ENCODE results near the gene HOXD12.

HOXD12 gene

DNA sequence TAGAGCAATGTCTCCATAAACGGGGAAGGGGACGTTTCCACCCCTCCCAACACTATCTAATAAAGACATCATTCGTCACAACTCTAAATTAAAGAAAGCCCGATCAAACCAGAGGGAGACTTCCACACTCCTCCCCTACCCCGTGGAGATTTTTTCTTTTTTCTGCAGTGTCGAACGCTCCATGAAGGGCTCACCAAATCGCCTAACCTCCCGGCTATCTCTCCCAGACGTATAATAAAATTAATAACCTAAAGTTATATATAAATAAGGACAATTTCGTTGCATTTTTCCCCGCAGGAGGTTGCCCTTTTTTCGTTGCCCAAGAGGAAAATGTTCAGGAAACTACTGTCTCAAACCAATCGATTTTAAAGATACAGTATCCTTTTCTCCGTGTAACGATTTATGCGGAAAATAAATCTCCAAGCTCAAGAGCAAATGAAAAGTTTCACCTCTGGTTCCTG lies 18.2 kb upstream of the HOXD12 start:
- no peak for DNase-seq

DNA sequence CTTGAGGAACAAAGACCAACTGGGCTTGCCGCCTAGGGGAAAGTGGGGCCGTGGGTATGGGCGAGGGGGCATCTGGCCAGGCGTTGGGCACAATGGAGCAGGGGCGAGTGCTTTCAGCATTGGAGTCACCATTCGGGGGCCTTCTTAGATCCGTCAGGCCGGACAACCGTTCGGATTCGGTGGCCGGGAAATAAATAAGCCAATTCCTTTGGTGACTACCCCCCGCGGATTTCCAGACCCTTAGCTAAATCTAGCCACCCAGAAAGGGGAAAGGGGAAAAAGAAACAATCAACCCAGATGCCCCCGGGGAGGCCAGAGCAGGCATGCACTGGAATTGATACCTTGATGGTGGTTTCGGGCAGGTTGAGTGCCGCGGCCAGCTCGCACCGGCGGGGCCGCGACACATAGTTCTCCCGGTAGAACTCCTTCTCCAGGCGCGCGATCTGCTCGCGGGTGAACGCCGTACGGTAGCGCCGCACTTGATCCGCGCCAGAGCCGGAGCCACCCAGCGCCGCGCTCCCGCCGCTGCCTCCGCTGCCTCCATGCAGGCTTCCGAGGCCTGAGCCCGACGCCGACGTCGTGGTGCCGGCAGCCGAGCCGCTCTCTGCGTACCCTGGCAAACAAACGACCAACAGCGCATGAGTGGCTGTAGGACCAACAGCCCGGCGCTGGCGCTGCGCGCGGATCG lies 17.6 kb upstream of the HOXD12 start:
- no peak for DNase-seq

DNA sequence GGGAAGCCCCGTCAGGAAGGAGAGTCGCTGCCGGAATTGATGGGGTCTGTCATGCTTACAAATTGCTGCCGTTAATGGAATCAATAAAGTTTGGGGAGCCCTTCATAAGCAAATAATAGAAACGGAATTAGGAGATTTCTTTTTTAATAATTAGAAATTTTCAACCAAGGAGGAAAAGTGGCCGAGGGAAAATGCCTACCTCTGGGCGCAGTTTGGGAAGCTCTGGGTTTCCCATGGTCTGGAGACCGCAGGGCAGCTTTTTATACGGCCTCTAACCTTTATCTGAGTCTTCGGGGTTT lies 17.1 kb upstream of the HOXD12 start:
- DNase-seq: no peak

DNA sequence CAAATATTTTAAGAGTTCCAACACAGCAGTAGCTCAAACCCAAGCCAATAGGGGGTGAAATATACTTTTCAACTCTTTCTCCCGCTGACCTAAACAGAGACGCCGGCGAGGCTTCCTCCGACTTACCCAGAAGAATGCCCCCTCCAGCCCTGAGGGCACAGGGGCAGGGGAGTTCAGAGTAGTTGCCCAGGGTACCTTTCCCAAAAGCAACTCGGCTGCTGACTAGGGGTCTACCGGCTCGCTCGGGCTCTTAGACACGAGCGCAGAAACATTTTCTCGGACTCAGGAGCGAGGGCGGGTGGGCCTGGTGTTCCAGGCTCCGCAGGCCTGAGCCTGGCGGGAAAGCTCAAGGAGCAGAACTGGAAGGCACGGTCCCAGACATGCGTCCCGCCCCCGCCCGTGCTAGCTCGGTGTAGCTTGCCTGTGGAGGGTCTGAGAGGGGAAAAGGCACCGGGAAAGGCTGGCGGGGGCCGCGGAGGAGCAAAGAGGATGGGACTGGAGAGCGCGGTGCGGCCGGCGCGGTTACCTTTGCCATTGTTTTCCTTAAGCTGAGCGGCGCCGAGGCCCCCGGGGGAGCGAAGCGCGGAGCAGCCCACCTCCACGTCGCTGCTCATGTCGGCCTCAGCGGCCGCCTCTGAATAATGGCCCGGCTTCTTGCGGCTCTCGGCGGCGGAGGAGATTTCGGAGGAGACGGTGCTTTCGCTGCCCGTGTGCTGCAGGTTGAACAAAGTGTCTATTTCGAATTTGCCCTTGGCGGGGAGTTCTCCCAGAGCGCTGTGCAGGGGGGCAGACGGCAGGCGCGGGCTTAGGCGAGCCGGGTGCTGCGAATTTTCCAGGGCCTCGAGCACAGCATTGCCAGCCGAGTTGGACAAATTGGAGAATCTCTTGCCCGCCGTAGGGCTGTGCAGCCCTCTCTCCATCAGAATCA lies 16.5 kb upstream of the HOXD12 start:
- no peak for DNase-seq

DNA sequence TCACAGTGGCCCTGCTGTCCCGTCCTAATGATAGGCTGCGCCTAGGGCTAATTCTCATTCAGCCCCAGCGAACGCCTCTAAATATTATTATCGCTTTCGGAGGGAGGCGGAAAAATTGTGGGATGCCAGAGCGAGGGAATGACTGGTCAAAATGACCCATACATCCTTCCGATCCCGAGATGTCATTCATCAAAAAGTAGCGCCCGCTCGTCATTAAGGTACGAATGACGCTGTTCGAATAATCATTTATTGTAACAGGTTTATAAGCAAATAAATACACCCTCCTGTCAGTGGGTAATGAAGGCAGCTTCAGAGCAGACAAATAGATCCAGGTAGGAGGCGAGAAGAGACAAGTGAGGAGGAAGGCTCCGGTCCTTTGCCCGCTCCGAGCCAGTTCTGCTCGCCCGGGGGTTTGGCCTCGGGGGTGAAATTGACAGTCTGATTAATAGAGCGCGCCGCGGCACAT lies 15.8 kb upstream of the HOXD12 start, which contains the start of gene EVX2:
TSS of gene EVX2 (minus strand) at position 167 of the 466 bp plus-strand sequence. CDS start 186 bp downstream, outside the sequence.
- no peak for DNase-seq

DNA sequence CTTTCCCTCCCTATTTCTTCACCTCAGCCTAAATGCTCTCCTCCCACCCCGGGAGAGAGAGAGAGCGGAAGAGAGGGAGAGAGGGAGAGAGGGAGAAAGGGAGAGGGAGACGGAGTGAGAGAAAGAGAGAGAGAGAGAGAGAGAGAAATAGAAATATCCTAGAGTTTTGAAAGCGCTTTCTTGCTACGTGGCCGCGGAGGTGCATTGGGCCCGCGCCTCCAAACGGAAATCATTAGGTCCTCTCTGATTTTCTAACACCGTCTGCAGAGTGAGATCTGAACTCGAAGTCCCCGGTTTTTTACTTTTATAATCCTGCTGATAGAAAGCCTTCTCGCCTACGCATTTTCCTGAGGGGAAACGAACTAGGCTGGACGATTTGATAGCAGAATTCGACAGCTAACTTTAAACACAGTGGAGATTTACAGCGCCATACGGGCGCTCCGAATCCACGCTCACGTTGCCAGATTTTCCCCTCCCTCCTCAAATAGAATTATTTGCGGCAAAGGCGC lies 14.9 kb upstream of the HOXD12 start:
- no peak for DNase-seq

DNA sequence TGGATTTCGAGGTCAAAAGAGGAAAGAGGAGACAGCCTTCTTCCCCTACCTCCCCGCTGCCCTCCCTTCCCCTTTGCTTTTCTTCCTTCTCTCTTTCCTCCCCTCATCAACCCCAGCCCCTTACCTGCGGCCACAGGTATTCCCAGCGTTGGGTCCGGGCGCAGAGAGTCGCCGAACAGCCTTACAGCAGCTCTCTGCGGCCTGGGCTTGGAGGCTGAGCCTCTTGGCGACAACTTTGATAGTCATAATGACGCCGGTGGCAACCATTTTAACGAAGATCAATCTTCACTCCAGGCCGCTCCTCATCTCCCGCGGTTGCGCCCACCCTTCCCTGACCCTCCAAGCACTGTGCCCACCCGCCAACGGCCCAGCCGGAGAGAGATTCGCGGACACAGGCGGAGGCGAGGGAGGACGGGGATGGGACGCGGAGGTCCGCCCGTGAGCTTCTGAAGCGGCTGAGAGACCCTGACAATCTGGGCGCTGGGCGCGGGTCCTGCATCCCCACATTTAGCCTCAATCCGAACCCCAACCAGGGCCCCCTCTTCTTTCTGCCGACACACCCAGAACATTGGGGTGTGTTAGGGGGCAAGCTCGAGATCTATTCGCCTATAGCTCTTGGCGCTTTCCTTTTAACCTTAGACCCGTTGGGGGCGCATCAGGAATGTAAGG lies 14.3 kb upstream of the HOXD12 start:
- no peak for DNase-seq

DNA sequence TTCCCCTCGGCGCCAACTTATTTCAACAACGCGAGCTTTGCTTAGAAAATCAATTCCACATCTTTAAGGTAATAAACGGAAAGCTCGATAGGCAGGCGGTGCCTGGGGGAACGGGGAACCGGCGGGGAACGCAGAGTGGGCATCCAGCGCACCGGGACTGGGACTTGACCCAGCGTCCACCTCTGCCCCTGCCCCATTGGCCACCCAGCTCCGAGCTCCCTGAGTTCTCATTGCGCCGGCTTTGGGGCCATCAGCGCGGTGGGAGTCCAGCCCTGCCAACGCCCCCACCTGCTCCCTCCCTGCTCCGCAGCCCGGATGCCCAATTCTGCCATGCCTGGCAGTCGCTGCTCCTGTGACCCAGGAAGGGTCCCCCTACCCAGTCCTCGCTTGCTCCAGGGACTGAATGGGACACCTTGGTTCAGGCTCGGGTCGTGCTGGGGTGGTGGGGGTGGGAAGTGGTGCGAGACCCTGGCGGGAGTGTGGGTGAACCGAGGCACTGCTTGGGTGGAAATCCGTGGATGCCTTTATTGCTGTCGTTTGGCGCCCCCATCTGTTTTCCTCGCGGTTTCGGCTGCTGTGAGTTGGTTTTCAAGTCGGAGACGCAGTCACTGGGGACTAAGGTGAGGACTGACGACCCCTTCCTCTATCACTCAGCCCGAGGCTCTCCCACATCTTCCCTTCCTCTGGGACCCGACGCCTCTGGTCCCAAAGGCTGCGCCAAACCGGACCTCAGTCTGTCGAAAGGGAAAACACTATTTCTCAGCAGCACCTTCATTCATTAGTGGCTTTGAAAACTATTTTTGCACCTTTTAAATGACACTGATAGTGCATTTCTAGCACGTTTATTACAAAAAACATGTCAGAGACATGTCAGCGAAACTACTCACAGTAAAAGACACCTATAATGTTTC lies 13.5 kb upstream of the HOXD12 start:
- DNase-seq: no peak

DNA sequence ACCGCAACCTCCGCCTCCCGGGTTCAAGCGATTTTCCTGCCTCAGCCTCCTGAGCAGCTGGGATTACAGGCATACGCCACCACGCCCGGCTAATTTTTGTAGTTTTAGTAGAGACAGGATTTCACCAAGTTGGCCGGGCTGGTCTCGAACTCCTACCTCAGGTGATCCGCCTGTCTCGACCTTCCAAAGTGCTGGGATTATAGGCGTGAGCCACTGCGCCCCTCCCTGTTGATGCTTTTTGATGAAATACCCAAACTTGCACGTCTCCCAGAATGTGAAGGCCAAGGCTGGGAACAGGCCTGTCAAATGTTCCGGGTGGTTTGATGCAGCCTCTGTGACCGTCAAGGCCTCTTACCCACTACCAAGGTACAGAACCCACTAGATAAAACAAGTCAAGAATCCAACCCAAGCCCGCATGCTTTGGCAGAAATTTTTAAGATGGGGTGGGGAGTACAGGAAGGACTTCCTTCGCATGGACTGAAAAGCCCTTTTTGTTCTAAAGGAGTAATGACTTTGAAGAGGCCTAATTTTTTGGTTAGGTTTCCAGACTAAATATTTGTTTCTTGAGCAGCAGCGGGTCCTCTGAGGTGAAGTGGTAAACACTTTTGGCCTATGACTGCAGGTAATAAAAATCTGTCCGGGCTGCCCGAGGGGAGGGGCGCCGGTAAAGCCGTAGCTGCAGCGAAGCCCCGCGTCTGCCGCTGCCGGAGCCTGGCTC lies 12.1 kb upstream of the HOXD12 start:
- DNase-seq: no peak

DNA sequence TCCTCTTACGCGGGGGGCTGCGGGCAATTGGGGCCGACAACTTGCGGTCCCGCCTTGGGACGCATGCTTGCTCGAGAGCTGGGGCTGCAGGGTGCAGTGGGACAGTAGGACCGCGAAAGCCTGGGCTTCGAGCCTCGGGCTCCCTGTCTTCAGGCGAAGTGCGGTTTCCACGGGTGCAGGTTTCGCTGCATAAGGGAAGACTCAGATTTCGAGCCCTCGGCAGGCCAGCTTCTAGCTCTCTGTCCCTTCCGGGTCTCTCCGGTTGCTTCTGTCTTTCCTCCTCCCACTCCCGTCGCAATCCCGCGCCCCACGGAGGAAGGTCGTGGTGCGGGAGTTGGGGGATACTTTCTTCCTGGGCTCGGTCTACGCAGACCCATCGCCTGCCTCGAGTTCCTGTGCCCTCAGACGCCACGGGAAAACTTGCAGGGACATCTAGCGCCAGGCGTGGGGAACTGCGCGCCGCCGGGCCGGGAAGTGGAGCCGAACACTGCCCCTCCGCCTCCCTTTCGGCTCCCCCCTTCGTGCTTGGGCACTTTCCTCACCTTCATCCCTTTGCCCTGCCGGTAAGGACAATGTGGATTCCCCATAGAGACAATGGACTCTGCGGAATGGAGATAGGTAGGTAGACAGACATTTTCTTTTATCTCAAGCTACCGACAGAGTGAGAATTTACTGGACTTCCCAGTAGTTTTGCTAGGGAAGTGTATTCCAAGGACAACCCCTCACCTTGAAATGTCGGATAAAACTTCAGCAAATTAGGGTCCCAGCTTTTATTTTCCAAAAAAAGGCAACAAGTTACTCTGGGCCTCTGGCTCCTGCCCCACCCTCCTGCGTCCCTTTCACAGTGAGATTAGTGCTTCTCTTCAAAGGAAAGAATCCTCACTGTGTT lies 11.3 kb upstream of the HOXD12 start:
- DNase-seq: no peak

DNA sequence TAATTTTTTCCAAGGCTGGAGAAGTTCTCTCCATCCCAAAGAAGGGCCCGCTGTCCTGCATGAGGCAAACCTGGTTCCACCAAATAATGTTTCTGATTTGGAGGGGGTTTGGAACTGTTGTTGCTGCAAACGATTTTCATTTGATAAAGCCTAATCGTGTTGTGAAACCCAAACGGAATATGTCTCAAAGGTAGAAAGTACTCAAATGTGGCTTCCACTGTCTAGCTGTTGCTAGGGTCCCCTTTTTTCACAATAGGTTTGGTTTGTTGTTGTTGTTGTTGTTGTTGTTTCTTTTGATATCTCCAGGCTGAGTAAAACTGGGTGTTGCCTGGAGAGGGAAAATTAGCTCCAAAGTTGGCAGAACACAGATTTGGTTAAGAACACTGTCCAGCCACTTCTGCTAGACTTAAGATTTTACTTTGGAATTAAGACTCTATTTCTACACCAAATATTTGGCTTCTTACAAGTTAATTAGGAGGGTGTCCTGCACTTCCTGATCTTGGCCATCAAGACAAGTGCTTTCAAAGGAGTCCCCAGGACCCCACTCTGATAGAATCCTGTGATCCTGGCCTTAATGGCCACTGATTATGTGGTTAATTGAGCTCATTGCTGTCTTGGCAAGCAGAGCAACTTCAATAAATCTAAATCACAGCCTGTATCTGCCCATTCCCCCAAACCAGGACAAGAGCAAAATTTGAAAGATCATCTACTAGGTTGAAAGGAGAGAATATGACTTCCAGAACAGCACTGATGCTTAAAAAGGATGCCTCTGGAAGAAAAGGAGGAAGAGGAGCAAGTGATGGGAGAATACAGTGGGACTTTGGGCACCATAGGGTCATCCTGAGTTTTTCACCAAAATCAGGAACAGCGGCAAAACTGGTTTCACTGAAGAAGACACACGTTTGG lies 10.4 kb upstream of the HOXD12 start:
- DNase-seq: no peak

DNA sequence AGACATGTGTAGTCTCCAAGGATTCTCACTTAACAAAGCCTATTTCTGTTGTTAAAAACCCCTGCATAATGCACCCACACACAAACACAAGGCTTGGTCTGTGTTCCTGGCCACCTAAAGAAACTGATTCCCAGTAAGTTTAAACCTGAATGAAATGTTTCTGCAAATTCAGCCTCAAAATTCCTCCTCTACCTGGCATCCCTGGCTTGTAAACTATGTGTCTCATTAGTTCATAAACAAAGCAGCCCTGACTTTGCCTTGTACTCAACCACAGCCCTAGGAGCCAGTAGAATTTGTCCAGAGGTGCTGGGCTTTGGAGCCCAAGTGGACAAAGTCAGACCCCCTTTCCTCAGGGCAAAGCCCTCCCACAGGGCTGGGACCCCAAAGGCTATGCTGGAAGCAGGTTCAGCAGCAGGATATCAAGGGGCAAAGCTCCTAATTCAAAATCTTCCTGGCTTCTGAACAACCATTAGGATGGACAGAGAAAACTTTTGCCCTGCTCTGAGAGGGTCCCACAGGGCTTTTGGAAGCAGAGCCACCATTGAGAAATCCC lies 9.7 kb upstream of the HOXD12 start:
- DNase-seq: no peak

DNA sequence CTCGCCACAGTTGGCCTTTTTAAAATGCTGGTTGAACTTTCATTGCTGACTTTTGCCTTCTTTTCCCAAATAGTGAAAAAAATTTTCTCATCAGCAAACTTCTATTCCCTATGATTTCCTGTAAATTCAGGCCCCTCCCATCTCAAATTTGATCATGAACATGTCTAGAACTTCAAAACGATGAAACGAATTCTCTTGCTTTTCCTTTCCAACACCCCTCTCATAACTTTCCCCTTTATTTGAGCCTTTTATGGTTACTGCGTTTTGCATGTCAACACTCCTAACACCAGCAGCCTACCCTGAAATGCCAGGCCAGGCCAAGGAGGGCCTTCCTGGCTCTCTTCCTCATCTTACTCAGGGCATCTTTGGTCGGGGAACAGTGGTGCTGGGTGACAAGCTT lies 8.7 kb upstream of the HOXD12 start:
- no peak for DNase-seq

DNA sequence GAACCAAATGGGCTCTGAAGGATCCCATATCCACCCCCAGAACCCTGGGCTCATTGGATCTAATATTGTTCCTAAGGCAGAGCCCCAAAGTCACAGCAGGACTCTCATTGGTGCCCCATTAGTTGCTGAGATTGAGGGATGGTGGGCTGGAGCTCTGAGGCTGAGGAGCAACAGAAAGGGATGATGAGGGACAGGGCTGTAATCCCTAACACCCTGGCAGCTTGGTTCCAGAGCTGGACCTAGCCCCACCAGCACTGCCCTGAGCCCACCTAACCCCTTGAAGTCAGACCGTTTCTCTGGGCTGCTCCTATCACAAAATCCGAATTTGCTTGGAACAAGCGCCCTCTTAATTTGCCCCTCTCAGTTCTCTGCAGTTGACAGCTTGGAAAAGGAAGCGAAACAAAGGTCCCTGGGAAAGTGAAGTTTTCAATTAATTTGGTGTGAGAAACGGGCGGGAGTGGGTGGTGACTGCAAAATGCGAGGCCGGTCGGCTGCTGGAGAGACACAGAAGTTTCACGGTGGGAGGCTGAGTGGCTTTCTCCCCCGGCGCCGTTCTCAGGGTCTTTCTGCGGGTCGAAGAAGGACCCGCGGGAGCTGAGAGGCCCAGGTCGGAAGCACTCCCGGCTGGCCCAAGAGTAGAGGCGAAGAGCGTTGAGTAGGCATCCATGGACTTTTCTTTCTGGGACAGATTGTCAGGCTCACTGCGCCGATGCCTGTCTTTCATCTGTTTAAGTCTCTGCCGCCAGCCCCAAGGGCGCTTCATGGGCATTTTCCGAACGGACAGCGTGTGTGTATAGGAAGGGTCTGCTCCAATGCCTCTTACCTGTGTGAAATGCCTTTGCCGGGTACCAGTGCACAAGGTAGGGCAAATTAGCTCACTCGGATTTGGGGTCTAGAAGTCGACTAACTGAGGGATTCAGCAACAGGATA lies 8.0 kb upstream of the HOXD12 start:
- DNase-seq: no peak

DNA sequence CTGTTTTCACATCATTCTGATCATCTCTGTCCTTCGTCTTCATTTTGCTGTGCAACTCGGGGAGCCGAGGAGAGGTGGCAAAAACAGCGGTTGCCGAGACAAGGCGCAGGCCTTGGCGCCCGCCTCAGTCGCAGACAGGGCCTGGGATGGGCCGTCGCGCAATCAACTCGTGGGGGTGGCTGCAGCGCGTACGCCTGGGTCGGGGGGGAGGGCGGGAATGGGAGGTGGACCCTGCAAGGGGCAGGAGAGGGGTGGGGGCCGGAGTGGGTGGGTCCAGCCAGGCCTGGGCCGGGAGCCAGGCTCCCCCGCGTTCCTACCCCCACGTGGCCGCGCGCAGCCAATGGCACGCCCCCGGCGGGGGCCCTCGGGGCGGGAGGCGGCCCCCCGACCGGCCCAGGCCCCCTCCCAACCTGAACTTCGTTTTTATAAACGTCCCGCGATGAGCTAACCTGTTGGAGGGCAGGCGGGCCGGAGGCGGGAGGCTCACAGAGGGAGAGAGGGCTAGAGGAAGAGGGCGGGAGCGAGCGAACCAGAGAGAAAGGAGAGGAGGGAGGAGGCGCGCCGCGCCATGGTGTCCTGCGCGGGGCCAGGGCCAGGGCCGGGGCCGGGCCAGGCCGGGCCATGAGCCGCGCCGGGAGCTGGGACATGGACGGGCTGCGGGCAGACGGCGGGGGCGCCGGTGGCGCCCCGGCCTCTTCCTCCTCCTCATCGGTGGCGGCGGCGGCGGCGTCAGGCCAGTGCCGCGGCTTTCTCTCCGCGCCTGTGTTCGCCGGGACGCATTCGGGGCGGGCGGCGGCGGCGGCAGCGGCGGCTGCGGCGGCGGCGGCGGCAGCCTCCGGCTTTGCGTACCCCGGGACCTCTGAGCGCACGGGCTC lies 7.1 kb upstream of the HOXD12 start, which contains the start of gene HOXD13:
TSS of gene HOXD13 (plus strand) at position 452 of the 875 bp plus-strand sequence. CDS start at position 622, 170 bp downstream.
- no peak for DNase-seq

DNA sequence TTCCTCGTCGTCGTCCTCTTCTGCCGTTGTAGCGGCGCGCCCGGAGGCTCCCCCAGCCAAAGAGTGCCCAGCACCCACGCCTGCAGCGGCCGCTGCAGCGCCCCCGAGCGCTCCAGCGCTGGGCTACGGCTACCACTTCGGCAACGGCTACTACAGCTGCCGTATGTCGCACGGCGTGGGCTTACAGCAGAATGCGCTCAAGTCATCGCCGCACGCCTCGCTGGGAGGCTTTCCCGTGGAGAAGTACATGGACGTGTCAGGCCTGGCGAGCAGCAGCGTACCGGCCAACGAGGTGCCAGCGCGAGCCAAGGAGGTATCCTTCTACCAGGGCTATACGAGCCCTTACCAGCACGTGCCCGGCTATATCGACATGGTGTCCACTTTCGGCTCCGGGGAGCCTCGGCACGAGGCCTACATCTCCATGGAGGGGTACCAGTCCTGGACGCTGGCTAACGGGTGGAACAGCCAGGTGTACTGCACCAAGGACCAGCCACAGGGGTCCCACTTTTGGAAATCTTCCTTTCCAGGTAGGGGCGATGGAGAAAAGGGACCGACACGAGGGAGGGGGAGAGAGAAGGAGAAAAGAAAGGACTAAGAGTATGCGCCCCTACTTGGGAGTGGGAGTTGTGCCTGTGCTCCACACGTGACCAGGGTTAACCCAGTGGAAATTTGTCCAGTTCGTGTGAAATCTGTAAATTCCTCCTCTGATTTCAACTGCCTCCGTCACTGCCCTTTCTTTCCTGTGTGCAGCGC lies 6.3 kb upstream of the HOXD12 start:
- DNase-seq: no peak

All from cerebellar nuclear complex (tissue), 1 donor.